DMS53 treated with DMSO at 0.1 percent for 48 hours (cell line): ENCODE measurements around the gene NGEF.
A peak's percentile ranks its signal among the peaks of the same experiment; 100 is the strongest.
"Not testable (repeated sequence)": the region's sequence is repeated elsewhere in the genome, so short reads cannot be mapped to it uniquely, and the experiment has no call there.

Source experiments
- DNase-seq: peaks from one replicate; lab custom pipeline; 2025; ENCODE audit not compliant: unreplicated experiment; lab: John Stamatoyannopoulos, UW

Gene NGEF

GRCh38 chr2:233013027-233013461, at the start of gene NGEF:
Gene NGEF, minus strand, starts transcription at chr2:233013256. Its CDS starts 38,366 bp downstream, at chr2:232974890.
- DNase-seq, result no peak

- no peak for DNase-seq
These were observed 49.4 kb upstream of the NGEF start for GRCh38 chr2:233062451-233062850.

- no peak for DNase-seq
These were observed 48.8 kb upstream of the NGEF start for GRCh38 chr2:233061591-233062450.

- DNase-seq, result no peak
These were observed 48.0 kb upstream of the NGEF start for GRCh38 chr2:233060980-233061590.

- DNase-seq, result no peak
These were observed 47.5 kb upstream of the NGEF start for GRCh38 chr2:233060501-233060979.

GRCh38 chr2:233059797-233060500, 46.9 kb upstream of the NGEF start, which contains the start of gene INPP5D:
Gene INPP5D, plus strand, starts transcription at chr2:233060342. Its CDS starts 137 bp downstream, at chr2:233060479.
- no peak for DNase-seq

- no peak for DNase-seq
These were observed 46.4 kb upstream of the NGEF start for GRCh38 chr2:233059547-233059796.

GRCh38 chr2:233058717-233059546, 45.9 kb upstream of the NGEF start:
- DNase-seq, result no peak

GRCh38 chr2:233056961-233057605, 44.0 kb upstream of the NGEF start:
- no peak for DNase-seq

GRCh38 chr2:233055362-233055761, 42.3 kb upstream of the NGEF start:
- DNase-seq, result no peak

- peak; percentile 3 for DNase-seq
These were observed 41.1 kb upstream of the NGEF start for GRCh38 chr2:233053928-233054784.

- not testable (repeated sequence) for DNase-seq
These were observed 39.5 kb upstream of the NGEF start for GRCh38 chr2:233052517-233052916.

GRCh38 chr2:233051241-233052149, 38.4 kb upstream of the NGEF start:
- no peak for DNase-seq

- DNase-seq, result no peak
These were observed 36.2 kb upstream of the NGEF start for GRCh38 chr2:233049194-233049761.

- DNase-seq, result no peak
These were observed 35.6 kb upstream of the NGEF start for GRCh38 chr2:233048569-233049193.

GRCh38 chr2:233047667-233048066, 34.6 kb upstream of the NGEF start:
- DNase-seq, result no peak

GRCh38 chr2:233047206-233047605, 34.1 kb upstream of the NGEF start:
- no peak for DNase-seq
